ENCODE data around the gene ZNF160. TPM values are rescaled to one million over a fixed set of nuclear protein-coding genes. Genes with fewer than 3 reads are reported as not detected.

Gene ZNF160
- 10.1 and 12.3 TPM in 2 replicates for polyA plus RNA-seq (2012; rRNA removed)
- polyA plus RNA-seq (2012; cell fraction: cytosol; rRNA removed), result 7.5 and 7.8 TPM in 2 replicates
- 37.3 and 43.1 TPM in 2 replicates for polyA plus RNA-seq (2012; cell fraction: nucleus; rRNA removed)

- no peaks in the 10 kb centered on the region for H3K9me2 ChIP-seq
- no peaks in the 10 kb centered on the region for H3K9me3 ChIP-seq
- H3K36me3 ChIP-seq (replicated peaks in 1 of 2; ENCODE audit: control insufficient read depth in 1 of 2, insufficient read depth in 2 of 2, low read length in 1 of 2), result peaks cover 4 to 6% of the 10 kb centered on the region in 2 experiments
- H3K9ac ChIP-seq, result peak within 1 kb of the TSS; percentile 88
- ChIA-PET CTCF (interaction anchor here (1.9 kb wide), 1 partner anchor 92 kb away, joined by 5 read pairs; no protein-coding TSS in a partner anchor), POLR2A (no interaction called here)
- peak; percentile 100 for DNase-seq
- H3K4me2 ChIP-seq, result peak within 1 kb of the TSS; percentile 92
- WGBS (ENCODE audit: low lambda C conversion rate), result 3% methylated on average over 54 of the region's 67 CpGs
- H3F3A ChIP-seq (replicated peaks; ENCODE audit: insufficient read depth), result peaks cover 3% of the 10 kb centered on the region
- H3K4me1 ChIP-seq (ENCODE audit: control insufficient read depth in 1 of 2, insufficient read depth in 2 of 2, low read depth in 1 of 2, low read length in 1 of 2), result peaks cover 0 to 10% of the 10 kb centered on the region in 2 experiments; a peak in 2 of 4 replicates
- H4K20me1 ChIP-seq (ENCODE audit: insufficient read depth), result no peaks in the 10 kb centered on the region; the same call in 1 of the 2 replicates
- no peaks in the 10 kb centered on the region for H3K27me3 ChIP-seq (ENCODE audit: insufficient read depth)
- TF ChIP-seq GABPA (IDR thresholded peaks at IDR 0.05; ENCODE audit: low read depth), result peak; percentile 80
- TF ChIP-seq SMC3 (IDR thresholded peaks at IDR 0.05; ENCODE audit: low read depth, low read length), result no peak
- peak; percentile 94 for TF ChIP-seq POLR2AphosphoS5 (IDR thresholded peaks at IDR 0.05; ENCODE audit: low read depth, low read length)
- TF ChIP-seq TAF1 (IDR thresholded peaks at IDR 0.05; ENCODE audit: borderline replicate concordance, low read depth, low read length), result peak; percentile 82
- TF ChIP-seq RCOR1 (IDR thresholded peaks at IDR 0.05; ENCODE audit: low read length), result 0 out of 2 replicates have a peak, but pooled peaks have one; percentile 13
- TF ChIP-seq YY1 (IDR thresholded peaks at IDR 0.05; ENCODE audit: low read depth), result peak; percentile 55; the same call in 1 of the 2 replicates
- peak; percentile 19 for TF ChIP-seq CHD2 (IDR thresholded peaks at IDR 0.05; ENCODE audit: low read length, partially characterized antibody)
- TF ChIP-seq NRF1 (IDR thresholded peaks at IDR 0.05; ENCODE audit: low read depth, low read length), result peak; percentile 39; the same call in 1 of the 2 replicates
- 0 out of 2 replicates have a peak, but pooled peaks have one; percentile 36 for TF ChIP-seq SIN3A (IDR thresholded peaks at IDR 0.05; ENCODE audit: borderline replicate concordance, low read depth, low read length)
- no peak for TF ChIP-seq FOSL2 (IDR thresholded peaks at IDR 0.05; ENCODE audit: borderline replicate concordance, low read depth)
- TF ChIP-seq ELF1 (IDR thresholded peaks at IDR 0.05), result peak; percentile 95
- TF ChIP-seq MXI1 (IDR thresholded peaks at IDR 0.05; ENCODE audit: low read depth, low read length), result peak; percentile 84
- no peak for TF ChIP-seq FOXJ3 (CRISPR knock-in tag; IDR thresholded peaks at IDR 0.05)
- peak; percentile 58; the same call in 1 of the 2 replicates for TF ChIP-seq MAX (IDR thresholded peaks at IDR 0.05; ENCODE audit: low read depth)
- H3K27ac ChIP-seq (ENCODE audit: low read depth in 2 of 2, low read length in 1 of 2), result peak within 1 kb of the TSS; percentile 73 to 80
- peak within 1 kb of the TSS; percentile 77 to 90 for H3K4me3 ChIP-seq (ENCODE audit: low read depth in 2 of 2, low read length in 1 of 2)
- peaks cover 47% of the 10 kb centered on the region for H3K79me2 ChIP-seq (ENCODE audit: insufficient read depth)
- H2AFZ ChIP-seq (ENCODE audit: low read depth), result peak within 1 kb of the TSS; percentile 96
These were observed at the start of gene ZNF160 for GRCh38 chr19:53103234-53104203. TSS of gene ZNF160 (minus strand) at chr19:53103422. CDS start at chr19:53086276, 17,146 bp downstream.

GRCh38 chr19:53147645-53148044 lies 44.4 kb upstream of the ZNF160 start:
- no peaks in the 10 kb centered on the region for H3K9me2 ChIP-seq
- H3K9me3 ChIP-seq, result peaks cover 36% of the 10 kb centered on the region
- H3K36me3 ChIP-seq (replicated peaks in 1 of 2; ENCODE audit: control insufficient read depth in 1 of 2, insufficient read depth in 2 of 2, low read length in 1 of 2), result peaks cover 14 to 79% of the 10 kb centered on the region in 2 experiments
- POLR2A ChIA-PET, result no interaction called here
- H3K27me3 ChIP-seq (ENCODE audit: insufficient read depth), result no peaks in the 10 kb centered on the region
- no peak overlapping the region for H3K27ac ChIP-seq (ENCODE audit: low read depth in 2 of 2, low read length in 1 of 2)
- H3K4me3 ChIP-seq (ENCODE audit: low read depth in 2 of 2, low read length in 1 of 2), result no peak overlapping the region
- H3K4me2 ChIP-seq, result no peak overlapping the region
- no peaks in the 10 kb centered on the region for H4K20me1 ChIP-seq (ENCODE audit: insufficient read depth)
- no peak overlapping the region for H3K9ac ChIP-seq
- no peaks in the 10 kb centered on the region for H3K4me1 ChIP-seq (ENCODE audit: control insufficient read depth in 1 of 2, insufficient read depth in 2 of 2, low read depth in 1 of 2, low read length in 1 of 2)
- CTCF ChIA-PET, result no interaction called here
- H3F3A ChIP-seq (replicated peaks; ENCODE audit: insufficient read depth), result peaks cover 8% of the 10 kb centered on the region
- peaks cover 11% of the 10 kb centered on the region; the same call in 1 of the 2 replicates for H3K79me2 ChIP-seq (ENCODE audit: insufficient read depth)
- no peak overlapping the region for H2AFZ ChIP-seq (ENCODE audit: low read depth)
- no peak for DNase-seq
- no peak for TF ChIP-seq SMC3 (IDR thresholded peaks at IDR 0.05; ENCODE audit: low read depth, low read length)
- TF ChIP-seq CTCF (IDR thresholded peaks at IDR 0.05), result no peak
- no peak for TF ChIP-seq TAF1 (IDR thresholded peaks at IDR 0.05; ENCODE audit: borderline replicate concordance, low read depth, low read length)
- TF ChIP-seq YY1 (IDR thresholded peaks at IDR 0.05; ENCODE audit: low read depth), result no peak
- no peak for TF ChIP-seq TEAD4 (IDR thresholded peaks at IDR 0.05; ENCODE audit: borderline replicate concordance, insufficient read depth)
- TF ChIP-seq GABPA (IDR thresholded peaks at IDR 0.05; ENCODE audit: low read depth), result no peak
- TF ChIP-seq POLR2AphosphoS5 (IDR thresholded peaks at IDR 0.05; ENCODE audit: low read depth, low read length), result no peak
- TF ChIP-seq FOXM1 (IDR thresholded peaks at IDR 0.05; ENCODE audit: low read depth), result no peak
- TF ChIP-seq TCF12 (IDR thresholded peaks at IDR 0.05), result no peak
- no peak for TF ChIP-seq NRF1 (IDR thresholded peaks at IDR 0.05; ENCODE audit: low read depth, low read length)
- TF ChIP-seq REST (IDR thresholded peaks at IDR 0.05; ENCODE audit: low read depth, low read length), result no peak
- TF ChIP-seq FOXJ3 (CRISPR knock-in tag; IDR thresholded peaks at IDR 0.05), result no peak
- TF ChIP-seq MAX (IDR thresholded peaks at IDR 0.05; ENCODE audit: low read depth), result no peak

Measured in SK-N-SH (cell line).